Tibial nerve (tissue), 3 donors: ENCODE data around the gene MEGF6.

ENCODE experiments used
- CTCF ChIP-seq, 5 experiments: fragments of 200-600 bp in 3 of 5; fragments of 450-650 bp in 2 of 5; sonication (generic) in 3 of 5; IDR thresholded peaks; one replicate each; pipeline ENCODE4 v1.5.1; 2016 to 2019; ENCODE audit warnings: antibody characterized with exemption in 5 of 5, mild to moderate bottlenecking in 3 of 5, moderate library complexity in 2 of 5
- POLR2A ChIP-seq, 2 donors: fragments of 450-650 bp; IDR thresholded peaks; one replicate each; pipeline ENCODE4 v1.6.1; 2017; ENCODE audit warnings: antibody characterized with exemption in 2 of 2, mild to moderate bottlenecking in 2 of 2, moderate library complexity in 2 of 2

- TF ChIP-seq CTCF (IDR thresholded peaks at IDR 0.05) (no peak), POLR2A (IDR thresholded peaks at IDR 0.05) (no peak)
Observed at GRCh38 chr1:3653286-3653618, 41.9 kb upstream of the MEGF6 start.
